ENCODE data around the gene ZNF331.

ZNF331 gene

GRCh38 chr19:53521373-53522202 lies 16.4 kb upstream of the ZNF331 start:
- FAIRE-seq = no peak

GRCh38 chr19:53525922-53526321 lies 12.0 kb upstream of the ZNF331 start:
- FAIRE-seq = no peak

DNA sequence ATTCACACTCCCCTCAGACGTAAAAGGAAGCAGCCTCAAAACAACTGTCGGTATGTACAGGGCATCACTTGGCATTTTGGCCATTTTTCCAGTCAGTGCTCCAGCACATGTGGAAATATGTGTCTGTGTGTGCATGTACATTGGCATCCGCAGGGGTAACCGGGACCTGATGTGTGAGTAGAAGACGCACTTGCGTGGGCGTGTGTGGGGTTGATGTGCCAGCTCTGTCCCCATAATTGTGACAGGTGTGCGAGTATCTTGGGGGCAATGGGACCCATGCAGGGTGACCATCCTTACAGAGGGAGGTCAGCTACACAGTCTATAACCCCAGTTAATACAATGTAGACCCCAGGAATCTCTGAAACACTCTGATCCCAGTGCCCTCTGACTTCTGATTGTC lies 7.3 kb upstream of the ZNF331 start:
- FAIRE-seq = no peak

DNA sequence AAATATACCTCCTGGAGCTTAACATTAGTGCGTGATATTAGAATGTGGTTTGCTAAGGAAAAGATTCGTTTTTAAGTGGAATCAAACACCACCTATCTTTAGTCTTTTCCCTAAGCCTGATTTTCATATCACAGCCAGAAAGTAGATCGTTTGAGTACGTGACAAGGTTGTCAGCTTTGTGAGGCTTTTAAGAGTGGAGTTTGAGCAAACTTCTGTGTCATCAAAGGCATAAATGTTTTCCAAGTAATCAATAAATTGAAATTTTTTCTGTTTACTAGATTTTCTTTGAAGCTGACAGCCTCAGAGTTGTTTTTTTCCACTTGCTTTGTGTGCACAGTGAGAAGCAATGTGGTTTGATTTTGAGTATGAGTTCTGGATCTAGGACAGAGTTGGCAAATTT lies 6.5 kb upstream of the ZNF331 start:
- no peak for FAIRE-seq

DNA sequence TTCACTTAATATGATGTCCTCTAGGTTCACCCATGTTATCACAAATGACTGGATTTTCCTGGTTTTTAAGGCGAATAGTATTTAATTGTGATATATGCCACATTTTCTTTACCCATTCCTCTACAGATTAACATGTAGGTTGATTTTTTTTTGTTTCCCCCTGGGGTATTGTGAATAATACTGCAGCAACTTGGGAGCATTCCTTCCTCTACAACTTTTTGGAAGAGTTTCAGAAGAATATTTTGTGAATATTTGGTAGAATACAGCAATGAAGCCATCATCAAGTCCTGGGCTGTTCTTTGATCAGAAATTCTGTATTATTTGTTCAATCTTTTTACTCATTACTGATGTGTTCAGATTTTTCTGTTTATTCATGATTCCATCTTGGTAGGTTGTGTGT lies 5.6 kb upstream of the ZNF331 start:
- FAIRE-seq = no peak

DNA sequence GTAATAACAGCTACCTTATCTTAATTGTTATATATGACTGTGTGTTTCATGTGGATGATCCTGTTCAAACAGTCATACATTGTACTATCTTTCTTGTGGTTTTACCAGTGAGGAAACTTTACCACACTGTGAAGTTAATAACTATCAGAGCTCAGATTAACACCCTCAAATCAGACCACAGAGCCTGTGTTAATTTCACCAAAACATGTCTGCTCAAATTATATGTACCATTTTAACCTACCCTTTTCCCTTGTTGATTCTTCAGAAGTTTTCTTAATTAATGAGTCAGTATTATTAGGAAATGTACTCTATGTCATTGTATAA lies 1.8 kb upstream of the ZNF331 start:
- FAIRE-seq = no peak

DNA sequence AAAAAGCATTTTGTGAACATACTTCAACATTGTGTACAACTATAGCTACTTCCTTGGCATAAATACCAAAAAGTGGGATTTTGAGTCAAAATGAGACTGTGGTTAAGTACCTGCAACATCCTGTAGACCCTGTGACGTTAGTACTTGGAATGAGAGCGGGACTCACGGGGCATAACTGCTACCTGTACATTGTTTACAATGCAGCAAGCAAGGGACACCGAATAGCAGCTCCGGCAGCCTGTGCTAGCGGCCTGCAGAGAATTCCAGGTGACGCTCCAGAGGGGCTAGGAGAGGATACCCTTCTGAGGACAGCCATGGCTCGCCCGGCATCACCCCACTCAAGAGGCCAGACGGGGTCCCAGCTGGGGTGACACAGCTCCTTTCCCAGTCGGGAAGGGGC lies 824 bp upstream of the ZNF331 start:
- no peak for FAIRE-seq

- no peak for FAIRE-seq
These were observed 599 bp downstream of the ZNF331 start for GRCh38 chr19:53538378-53539109.

DNA sequence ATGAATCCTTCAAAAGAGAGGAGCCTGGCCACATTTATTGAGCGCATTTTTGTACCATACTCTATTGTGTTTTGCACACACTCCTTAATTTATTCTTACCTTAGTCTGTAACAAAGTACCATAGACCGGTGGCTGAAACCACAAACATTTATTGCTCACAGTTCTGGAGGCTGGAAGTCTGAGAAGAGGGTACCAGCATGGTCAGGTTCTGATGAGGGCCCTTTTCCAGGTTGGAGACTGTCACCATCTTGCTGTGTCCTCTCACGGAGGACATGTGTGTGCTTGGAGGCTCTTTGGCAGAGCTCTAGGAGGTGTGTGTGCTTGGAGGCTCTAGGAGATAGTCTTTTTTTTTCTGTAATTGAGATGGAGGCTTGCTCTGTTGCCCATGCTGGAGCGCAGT lies 2.1 kb downstream of the ZNF331 start:
- FAIRE-seq = no peak

DNA sequence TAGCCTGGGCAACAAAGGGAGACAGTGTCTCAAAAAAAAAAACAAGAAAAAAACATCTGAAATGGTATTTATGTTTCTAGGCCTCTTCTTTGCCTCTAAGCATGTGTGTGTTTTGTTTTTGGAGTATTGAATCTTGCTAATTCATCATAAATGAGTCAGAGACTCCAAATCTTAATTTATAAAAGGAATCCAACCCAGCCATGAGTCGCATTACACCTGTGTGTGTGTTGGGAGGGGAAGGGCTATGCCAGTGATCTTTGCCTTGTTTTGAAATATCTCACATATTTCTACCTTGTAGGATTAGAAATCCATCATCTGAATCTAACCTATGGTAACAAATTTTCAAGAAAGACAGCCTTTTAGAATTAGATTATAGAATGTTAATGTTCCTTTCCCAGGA lies 4.0 kb downstream of the ZNF331 start:
- no peak for FAIRE-seq

- FAIRE-seq = no peak
These were observed 7.5 kb downstream of the ZNF331 start for GRCh38 chr19:53545271-53546065.

DNA sequence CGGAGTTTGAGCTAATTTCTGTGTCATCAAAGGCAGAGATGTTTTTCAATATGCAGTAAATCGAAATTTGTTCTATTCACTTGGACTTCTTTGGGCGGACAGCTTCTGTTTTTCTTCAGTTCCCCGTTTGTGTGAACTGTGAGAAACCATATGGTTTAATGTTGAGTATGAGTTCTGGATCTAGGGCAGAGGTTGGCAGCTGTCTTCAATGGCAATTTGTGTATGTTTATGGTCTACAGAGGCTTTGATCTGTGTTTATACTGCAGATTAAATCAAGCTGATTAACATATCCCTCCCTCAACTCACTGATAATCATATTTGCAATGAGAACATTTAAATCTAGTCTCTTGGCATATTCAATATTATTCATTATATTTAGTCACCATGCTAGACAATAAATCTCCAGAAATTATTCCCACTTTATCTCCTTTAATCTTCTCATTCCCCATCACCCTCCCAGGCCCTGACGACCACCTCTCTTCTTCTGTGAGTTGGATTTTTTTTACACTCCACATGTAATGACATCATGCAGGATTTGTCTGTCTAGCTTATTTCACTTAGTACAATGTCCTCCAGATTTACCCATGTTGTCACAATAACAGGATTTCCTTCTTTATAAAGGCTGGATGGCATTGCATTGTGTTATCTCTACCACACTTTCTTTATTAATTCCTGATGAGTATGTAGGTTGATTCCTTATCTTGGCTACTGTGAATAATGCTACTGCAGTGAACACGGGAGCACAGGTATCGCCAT lies 9.0 kb downstream of the ZNF331 start:
- no peak for FAIRE-seq

DNA sequence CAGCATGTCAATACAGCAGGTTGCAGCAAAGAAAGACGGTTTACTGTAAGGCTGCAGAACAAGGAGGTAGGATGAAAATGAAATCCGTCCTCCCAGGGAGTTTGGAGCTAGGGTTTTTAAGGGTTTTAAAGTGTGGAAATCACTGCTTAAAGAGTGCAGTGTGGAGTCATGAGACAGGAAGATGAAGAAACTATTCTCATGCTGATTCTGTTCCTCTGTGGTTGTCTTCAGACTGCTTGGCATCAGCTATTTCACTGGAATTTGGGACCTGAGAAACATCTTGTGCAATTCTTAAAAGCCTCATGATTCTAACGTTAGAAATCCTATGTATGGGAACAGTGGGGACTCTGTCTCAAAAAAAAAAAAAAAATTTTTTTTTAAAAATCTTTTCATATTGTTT lies 11.4 kb downstream of the ZNF331 start:
- no peak for FAIRE-seq

- no peak for FAIRE-seq
These were observed 14.2 kb downstream of the ZNF331 start for GRCh38 chr19:53552001-53552721.

DNA sequence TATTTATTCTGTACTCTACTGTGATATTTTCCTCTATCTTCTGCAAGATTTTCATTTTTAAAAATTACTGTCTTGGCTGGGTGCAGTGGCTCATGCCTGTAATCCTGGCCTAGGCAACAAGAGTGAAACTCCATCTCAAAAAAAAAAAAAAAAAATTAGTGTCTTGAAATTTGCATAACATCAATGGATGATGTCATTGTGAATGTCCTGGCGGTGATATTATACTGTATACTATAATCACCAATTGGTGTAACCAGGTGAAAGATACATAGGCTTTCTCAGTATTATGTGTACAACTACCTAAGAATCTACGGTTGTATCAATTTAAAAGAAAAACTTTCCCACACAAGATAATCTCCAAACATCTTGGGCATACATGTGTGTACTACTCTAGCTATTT lies 15.2 kb downstream of the ZNF331 start:
- no peak for FAIRE-seq

- FAIRE-seq = no peak
These were observed 16.2 kb downstream of the ZNF331 start for GRCh38 chr19:53553865-53554791.

DNA sequence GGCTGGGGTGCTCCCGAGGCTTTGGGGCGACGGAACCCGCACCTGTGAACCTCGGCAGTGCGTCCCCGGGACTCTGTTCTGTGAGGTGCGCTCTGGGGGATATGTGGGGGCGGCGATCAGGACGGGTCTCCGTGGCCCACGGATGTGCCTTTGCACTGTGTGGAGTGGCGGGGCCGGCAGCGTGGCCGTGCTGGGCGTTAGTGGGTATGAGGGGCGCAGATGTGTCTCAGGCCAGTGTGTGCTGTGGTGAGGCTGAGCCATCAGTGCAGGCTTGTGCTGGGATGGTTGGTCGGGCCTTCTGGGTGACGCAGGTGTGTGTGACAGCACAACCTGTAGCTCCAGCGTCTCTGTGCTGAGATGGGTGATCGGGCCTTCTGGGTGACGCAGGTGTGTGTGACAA lies 16.9 kb downstream of the ZNF331 start:
- no peak for FAIRE-seq

GRCh38 chr19:53555352-53555751 lies 17.4 kb downstream of the ZNF331 start:
- FAIRE-seq = no peak

DNA sequence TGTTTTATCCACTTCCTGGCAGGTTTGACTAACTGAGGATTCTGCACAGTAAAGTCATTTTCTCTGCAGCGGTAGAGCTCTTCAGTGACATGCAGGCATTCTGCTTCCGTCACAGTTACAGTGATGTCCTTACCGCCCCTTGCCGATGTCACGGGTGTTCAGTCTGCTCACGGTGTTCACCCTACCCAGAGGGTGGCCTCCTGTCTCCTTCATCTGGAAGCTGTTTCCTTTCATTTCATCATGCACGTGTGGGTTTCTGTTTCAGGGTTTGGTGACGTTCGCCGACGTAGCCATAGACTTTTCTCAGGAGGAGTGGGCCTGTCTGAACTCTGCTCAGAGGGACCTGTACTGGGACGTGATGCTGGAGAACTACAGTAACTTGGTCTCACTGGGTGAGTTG lies 33.4 kb downstream of the ZNF331 start:
- FAIRE-seq = no peak

DNA sequence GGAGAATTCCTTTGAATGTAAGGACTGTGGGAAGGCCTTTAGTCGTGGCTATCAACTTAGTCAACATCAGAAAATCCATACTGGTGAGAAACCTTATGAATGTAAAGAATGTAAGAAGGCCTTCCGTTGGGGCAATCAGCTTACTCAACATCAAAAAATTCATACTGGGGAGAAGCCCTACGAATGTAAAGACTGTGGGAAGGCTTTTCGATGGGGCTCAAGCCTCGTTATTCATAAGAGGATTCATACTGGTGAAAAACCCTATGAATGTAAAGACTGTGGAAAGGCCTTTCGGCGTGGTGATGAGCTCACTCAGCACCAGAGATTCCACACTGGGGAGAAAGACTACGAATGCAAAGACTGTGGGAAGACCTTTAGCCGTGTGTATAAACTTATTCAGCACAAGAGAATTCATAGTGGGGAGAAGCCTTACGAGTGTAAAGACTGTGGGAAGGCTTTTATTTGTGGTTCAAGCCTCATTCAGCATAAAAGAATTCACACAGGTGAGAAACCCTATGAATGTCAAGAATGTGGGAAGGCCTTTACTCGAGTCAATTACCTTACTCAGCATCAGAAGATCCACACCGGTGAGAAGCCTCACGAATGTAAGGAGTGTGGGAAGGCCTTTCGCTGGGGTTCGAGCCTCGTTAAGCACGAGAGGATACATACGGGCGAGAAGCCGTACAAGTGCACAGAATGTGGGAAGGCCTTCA lies 39.2 kb downstream of the ZNF331 start:
- no peak for FAIRE-seq
